ENCODE results near the gene MTCP1. TPM values are rescaled to one million over a fixed set of nuclear protein-coding genes. Genes with fewer than 3 reads are reported as not detected.

MTCP1 gene
- total and polyA plus RNA-seq, 2 experiments from 2014 or later = 0.83 to 17.7 TPM

DNA sequence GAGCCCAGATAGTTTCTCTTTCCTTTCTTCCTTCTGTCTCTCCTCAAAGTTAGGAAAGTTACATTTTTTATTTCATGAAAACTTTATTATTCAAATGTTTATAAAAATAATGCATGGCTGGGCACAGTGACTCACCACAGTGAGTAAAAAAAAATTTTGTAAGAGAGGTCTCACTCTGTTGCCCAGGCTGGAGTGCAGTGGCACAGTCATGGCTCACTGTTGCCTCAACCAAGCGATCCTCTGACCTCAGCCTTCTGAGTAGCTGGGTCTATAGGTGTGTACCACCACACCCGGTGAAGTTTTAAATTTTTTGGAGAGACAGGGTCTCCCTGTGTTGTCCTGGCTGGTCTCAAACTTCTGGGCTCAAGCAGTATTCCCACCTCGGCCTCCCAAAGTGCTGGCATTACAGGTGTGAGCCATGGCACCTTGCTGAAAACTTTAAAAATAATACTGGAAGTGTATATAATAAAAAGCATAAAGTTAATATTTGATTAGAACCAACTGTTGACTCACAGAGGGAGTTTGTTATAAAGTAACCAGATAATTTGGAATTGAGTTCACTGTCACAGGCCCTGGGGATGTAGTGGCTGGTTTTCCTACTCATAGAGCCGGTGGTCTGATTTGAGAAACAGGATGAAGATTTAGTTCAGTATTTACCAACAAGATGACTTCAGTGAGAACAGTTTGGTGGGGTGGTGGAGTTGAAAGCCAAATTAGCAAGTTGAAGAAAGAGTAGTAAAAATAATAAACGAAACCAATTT is 18.0 kb downstream of the MTCP1 start:
- Mint-ChIP-seq H3K4me3 (no peak overlapping the region), H3K27ac (no peak overlapping the region), H3K4me1 (peaks cover 8% of the 10 kb centered on the region; the same call in 2 of the 3 replicates), H3K9me3 (no peaks in the 10 kb centered on the region), H3K36me3 (ENCODE audit: low read depth) (0 out of 3 replicates have a peak, but pooled peaks cover 10% of the 10 kb centered on the region), H3K27me3 (ENCODE audit: insufficient read depth, low read depth, poor library complexity) (peaks cover 2% of the 10 kb centered on the region)
- DNase-seq (ENCODE audit: low spot score) (no peak), ATAC-seq (no peak)
- no peak overlapping the region for H3K4me2 ChIP-seq
- no peak overlapping the region for H2AFZ ChIP-seq
- H3K27me3 ChIP-seq (ENCODE audit: insufficient read depth) = no peaks in the 10 kb centered on the region
- H3K36me3 ChIP-seq (ENCODE audit: insufficient read depth) = no peaks in the 10 kb centered on the region
- H3K4me1 ChIP-seq (ENCODE audit: insufficient read depth) = no peaks in the 10 kb centered on the region
- H3K79me2 ChIP-seq (replicated peaks; ENCODE audit: insufficient read depth) = no peaks in the 10 kb centered on the region
- no peak for TF ChIP-seq STAT1 (IDR thresholded peaks at IDR 0.05; ENCODE audit: unreplicated experiment)
- TF ChIP-seq NANOG (IDR thresholded peaks at IDR 0.05; ENCODE audit: borderline replicate concordance) = no peak
- TF ChIP-seq, protein P1, sequence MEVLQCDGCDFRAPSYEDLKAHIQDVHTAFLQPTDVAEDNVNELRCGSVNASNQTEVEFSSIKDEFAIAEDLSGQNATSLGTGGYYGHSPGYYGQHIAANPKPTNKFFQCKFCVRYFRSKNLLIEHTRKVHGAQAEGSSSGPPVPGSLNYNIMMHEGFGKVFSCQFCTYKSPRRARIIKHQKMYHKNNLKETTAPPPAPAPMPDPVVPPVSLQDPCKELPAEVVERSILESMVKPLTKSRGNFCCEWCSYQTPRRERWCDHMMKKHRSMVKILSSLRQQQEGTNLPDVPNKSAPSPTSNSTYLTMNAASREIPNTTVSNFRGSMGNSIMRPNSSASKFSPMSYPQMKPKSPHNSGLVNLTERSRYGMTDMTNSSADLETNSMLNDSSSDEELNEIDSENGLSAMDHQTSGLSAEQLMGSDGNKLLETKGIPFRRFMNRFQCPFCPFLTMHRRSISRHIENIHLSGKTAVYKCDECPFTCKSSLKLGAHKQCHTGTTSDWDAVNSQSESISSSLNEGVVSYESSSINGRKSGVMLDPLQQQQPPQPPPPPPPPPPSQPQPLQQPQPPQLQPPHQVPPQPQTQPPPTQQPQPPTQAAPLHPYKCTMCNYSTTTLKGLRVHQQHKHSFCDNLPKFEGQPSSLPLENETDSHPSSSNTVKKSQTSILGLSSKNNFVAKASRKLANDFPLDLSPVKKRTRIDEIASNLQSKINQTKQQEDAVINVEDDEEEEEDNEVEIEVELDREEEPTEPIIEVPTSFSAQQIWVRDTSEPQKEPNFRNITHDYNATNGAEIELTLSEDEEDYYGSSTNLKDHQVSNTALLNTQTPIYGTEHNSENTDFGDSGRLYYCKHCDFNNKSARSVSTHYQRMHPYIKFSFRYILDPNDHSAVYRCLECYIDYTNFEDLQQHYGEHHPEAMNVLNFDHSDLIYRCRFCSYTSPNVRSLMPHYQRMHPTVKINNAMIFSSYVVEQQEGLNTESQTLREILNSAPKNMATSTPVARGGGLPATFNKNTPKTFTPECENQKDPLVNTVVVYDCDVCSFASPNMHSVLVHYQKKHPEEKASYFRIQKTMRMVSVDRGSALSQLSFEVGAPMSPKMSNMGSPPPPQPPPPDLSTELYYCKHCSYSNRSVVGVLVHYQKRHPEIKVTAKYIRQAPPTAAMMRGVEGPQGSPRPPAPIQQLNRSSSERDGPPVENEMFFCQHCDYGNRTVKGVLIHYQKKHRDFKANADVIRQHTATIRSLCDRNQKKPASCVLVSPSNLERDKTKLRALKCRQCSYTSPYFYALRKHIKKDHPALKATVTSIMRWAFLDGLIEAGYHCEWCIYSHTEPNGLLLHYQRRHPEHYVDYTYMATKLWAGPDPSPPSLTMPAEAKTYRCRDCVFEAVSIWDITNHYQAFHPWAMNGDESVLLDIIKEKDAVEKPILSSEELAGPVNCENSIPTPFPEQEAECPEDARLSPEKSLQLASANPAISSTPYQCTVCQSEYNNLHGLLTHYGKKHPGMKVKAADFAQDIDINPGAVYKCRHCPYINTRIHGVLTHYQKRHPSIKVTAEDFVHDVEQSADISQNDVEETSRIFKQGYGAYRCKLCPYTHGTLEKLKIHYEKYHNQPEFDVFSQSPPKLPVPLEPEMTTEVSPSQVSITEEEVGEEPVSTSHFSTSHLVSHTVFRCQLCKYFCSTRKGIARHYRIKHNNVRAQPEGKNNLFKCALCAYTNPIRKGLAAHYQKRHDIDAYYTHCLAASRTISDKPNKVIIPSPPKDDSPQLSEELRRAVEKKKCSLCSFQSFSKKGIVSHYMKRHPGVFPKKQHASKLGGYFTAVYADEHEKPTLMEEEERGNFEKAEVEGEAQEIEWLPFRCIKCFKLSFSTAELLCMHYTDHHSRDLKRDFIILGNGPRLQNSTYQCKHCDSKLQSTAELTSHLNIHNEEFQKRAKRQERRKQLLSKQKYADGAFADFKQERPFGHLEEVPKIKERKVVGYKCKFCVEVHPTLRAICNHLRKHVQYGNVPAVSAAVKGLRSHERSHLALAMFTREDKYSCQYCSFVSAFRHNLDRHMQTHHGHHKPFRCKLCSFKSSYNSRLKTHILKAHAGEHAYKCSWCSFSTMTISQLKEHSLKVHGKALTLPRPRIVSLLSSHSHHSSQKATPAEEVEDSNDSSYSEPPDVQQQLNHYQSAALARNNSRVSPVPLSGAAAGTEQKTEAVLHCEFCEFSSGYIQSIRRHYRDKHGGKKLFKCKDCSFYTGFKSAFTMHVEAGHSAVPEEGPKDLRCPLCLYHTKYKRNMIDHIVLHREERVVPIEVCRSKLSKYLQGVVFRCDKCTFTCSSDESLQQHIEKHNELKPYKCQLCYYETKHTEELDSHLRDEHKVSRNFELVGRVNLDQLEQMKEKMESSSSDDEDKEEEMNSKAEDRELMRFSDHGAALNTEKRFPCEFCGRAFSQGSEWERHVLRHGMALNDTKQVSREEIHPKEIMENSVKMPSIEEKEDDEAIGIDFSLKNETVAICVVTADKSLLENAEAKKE (CRISPR knock-in tag; IDR thresholded peaks at IDR 0.05) = no peak
- no peak for TF ChIP-seq ZNF331 (CRISPR knock-in tag; IDR thresholded peaks at IDR 0.05; ENCODE audit: low read depth)
- TF ChIP-seq ZNF114 (CRISPR knock-in tag; IDR thresholded peaks at IDR 0.05) = no peak
- TF ChIP-seq EZH2phosphoT487 (IDR thresholded peaks at IDR 0.05; ENCODE audit: unreplicated experiment) = no peak
- TF ChIP-seq, protein P2, sequence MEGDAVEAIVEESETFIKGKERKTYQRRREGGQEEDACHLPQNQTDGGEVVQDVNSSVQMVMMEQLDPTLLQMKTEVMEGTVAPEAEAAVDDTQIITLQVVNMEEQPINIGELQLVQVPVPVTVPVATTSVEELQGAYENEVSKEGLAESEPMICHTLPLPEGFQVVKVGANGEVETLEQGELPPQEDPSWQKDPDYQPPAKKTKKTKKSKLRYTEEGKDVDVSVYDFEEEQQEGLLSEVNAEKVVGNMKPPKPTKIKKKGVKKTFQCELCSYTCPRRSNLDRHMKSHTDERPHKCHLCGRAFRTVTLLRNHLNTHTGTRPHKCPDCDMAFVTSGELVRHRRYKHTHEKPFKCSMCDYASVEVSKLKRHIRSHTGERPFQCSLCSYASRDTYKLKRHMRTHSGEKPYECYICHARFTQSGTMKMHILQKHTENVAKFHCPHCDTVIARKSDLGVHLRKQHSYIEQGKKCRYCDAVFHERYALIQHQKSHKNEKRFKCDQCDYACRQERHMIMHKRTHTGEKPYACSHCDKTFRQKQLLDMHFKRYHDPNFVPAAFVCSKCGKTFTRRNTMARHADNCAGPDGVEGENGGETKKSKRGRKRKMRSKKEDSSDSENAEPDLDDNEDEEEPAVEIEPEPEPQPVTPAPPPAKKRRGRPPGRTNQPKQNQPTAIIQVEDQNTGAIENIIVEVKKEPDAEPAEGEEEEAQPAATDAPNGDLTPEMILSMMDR (conservative IDR thresholded peaks at IDR 0.05; ENCODE audit: low read depth in 2 of 2) = no peak
- TF ChIP-seq EZH2 (IDR thresholded peaks at IDR 0.05; ENCODE audit: low read depth, unreplicated experiment) = no peak
- no peak for TF ChIP-seq JUNB (IDR thresholded peaks at IDR 0.05; ENCODE audit: unreplicated experiment)
- TF ChIP-seq, protein P3, sequence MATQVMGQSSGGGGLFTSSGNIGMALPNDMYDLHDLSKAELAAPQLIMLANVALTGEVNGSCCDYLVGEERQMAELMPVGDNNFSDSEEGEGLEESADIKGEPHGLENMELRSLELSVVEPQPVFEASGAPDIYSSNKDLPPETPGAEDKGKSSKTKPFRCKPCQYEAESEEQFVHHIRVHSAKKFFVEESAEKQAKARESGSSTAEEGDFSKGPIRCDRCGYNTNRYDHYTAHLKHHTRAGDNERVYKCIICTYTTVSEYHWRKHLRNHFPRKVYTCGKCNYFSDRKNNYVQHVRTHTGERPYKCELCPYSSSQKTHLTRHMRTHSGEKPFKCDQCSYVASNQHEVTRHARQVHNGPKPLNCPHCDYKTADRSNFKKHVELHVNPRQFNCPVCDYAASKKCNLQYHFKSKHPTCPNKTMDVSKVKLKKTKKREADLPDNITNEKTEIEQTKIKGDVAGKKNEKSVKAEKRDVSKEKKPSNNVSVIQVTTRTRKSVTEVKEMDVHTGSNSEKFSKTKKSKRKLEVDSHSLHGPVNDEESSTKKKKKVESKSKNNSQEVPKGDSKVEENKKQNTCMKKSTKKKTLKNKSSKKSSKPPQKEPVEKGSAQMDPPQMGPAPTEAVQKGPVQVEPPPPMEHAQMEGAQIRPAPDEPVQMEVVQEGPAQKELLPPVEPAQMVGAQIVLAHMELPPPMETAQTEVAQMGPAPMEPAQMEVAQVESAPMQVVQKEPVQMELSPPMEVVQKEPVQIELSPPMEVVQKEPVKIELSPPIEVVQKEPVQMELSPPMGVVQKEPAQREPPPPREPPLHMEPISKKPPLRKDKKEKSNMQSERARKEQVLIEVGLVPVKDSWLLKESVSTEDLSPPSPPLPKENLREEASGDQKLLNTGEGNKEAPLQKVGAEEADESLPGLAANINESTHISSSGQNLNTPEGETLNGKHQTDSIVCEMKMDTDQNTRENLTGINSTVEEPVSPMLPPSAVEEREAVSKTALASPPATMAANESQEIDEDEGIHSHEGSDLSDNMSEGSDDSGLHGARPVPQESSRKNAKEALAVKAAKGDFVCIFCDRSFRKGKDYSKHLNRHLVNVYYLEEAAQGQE (IDR thresholded peaks at IDR 0.05; ENCODE audit: unreplicated experiment) = no peak
- no peaks in the 10 kb centered on the region for H3K9me2 ChIP-seq (ENCODE audit: insufficient read depth)
- H4K20me1 ChIP-seq (replicated peaks; ENCODE audit: insufficient read depth) = no peaks in the 10 kb centered on the region
- no peak overlapping the region for H3K4me3 ChIP-seq
- H3K27ac ChIP-seq (ENCODE audit: low read depth) = no peak overlapping the region
- no peaks in the 10 kb centered on the region for H3F3A ChIP-seq (replicated peaks; ENCODE audit: low read depth)
